ENCODE measurements around the gene UGT1A9. TPM values are rescaled to one million over a fixed set of nuclear protein-coding genes. Genes with fewer than 3 reads are reported as not detected.
"Not testable (repeated sequence)": the region's sequence is repeated elsewhere in the genome, so short reads cannot be mapped to it uniquely, and the experiment has no call there.

The UGT1A9 gene
- total and polyA plus RNA-seq, 9 donors = 0.36 TPM; not detected in 8

GRCh38 chr2:233654501-233654900 lies 17.2 kb upstream of the UGT1A9 start:
- no peaks in the 10 kb centered on the region for H3K36me3 ChIP-seq
- TF ChIP-seq EP300 (IDR thresholded peaks at IDR 0.05) (no peak), POLR2A (IDR thresholded peaks at IDR 0.05) (no peak), CTCF (IDR thresholded peaks at IDR 0.05) (no peak)
- no peaks in the 10 kb centered on the region for H3K9me3 ChIP-seq
- no peaks in the 10 kb centered on the region for H3K27me3 ChIP-seq
- no peak overlapping the region for H3K27ac ChIP-seq
- H3K4me1 ChIP-seq (ENCODE audit: insufficient read depth) = no peaks in the 10 kb centered on the region
- no peak for DNase-seq
- WGBS, 3 donors = 62 to 72% (median 65%) methylated on average over 6 of the region's 6 CpGs
- H3K4me3 ChIP-seq = no peak overlapping the region
- intact Hi-C loops (cut with DNase I) = no loop called here

- no peak for DNase-seq
- intact Hi-C loops (cut with DNase I) = no loop called here
- Histone ChIP-seq H3K27me3 (no peaks in the 10 kb centered on the region), H3K27ac (no peak overlapping the region), H3K4me1 (ENCODE audit: insufficient read depth) (no peaks in the 10 kb centered on the region), H3K9me3 (no peaks in the 10 kb centered on the region), H3K4me3 (no peak overlapping the region), H3K36me3 (no peaks in the 10 kb centered on the region)
- 44 to 59% (median 48%) methylated on average over 1 of the region's 1 CpG for WGBS, 3 donors
- no peak for TF ChIP-seq POLR2A (IDR thresholded peaks at IDR 0.05)
- TF ChIP-seq EP300 (IDR thresholded peaks at IDR 0.05) = no peak
- TF ChIP-seq CTCF (IDR thresholded peaks at IDR 0.05) = no peak
These were observed 16.7 kb upstream of the UGT1A9 start for GRCh38 chr2:233655043-233655442.

- H3K4me3 ChIP-seq; H3K9me3 ChIP-seq; DNase-seq; H3K36me3 ChIP-seq; H3K27ac ChIP-seq; intact Hi-C loops (cut with DNase I); H3K4me1 ChIP-seq (ENCODE audit: insufficient read depth); H3K27me3 ChIP-seq: not testable (repeated sequence)
- WGBS, 3 donors = 90 to 98% (median 96%) methylated on average over 3 of the region's 3 CpGs
These were observed 15.8 kb upstream of the UGT1A9 start for GRCh38 chr2:233655943-233656342.

GRCh38 chr2:233656443-233656842 lies 15.3 kb upstream of the UGT1A9 start:
- intact Hi-C loops (cut with DNase I) = no loop called here
- H3K36me3 ChIP-seq = no peaks in the 10 kb centered on the region
- no peak overlapping the region for H3K27ac ChIP-seq
- DNase-seq = no peak
- no peak overlapping the region for H3K4me3 ChIP-seq
- 76 to 87% (median 83%) methylated on average over 10 of the region's 10 CpGs for WGBS, 3 donors
- no peaks in the 10 kb centered on the region for H3K4me1 ChIP-seq (ENCODE audit: insufficient read depth)
- no peaks in the 10 kb centered on the region for H3K27me3 ChIP-seq
- TF ChIP-seq CTCF (IDR thresholded peaks at IDR 0.05) = no peak
- TF ChIP-seq POLR2A (IDR thresholded peaks at IDR 0.05) = no peak
- H3K9me3 ChIP-seq = no peaks in the 10 kb centered on the region

- Histone ChIP-seq H3K36me3 (no peaks in the 10 kb centered on the region), H3K27ac (no peak overlapping the region), H3K4me3 (no peak overlapping the region), H3K4me1 (ENCODE audit: insufficient read depth) (no peaks in the 10 kb centered on the region), H3K9me3 (no peaks in the 10 kb centered on the region), H3K27me3 (no peaks in the 10 kb centered on the region)
- TF ChIP-seq CTCF (IDR thresholded peaks at IDR 0.05) (no peak), EP300 (IDR thresholded peaks at IDR 0.05) (no peak), POLR2A (IDR thresholded peaks at IDR 0.05) (no peak)
- intact Hi-C loops (cut with DNase I) = no loop called here
- DNase-seq = no peak
These were observed 13.1 kb upstream of the UGT1A9 start for GRCh38 chr2:233658610-233659009.
